PC-3 (cell line): Measurements from ENCODE around the gene RIC8B. TPM values are rescaled to one million over a fixed set of nuclear protein-coding genes. Genes with fewer than 3 reads are reported as not detected.

Experiments used
- ATAC-seq: fragments of 200-7000 bp; cut with Tn5 transposase; 2 replicates; pipeline ENCODE4 v1.9.1; 2020; ENCODE audit warnings: mild to moderate bottlenecking, moderate library complexity
- BruUV-seq: library from RNA; stranded (reverse); fragments of 400-500 nt; replicated peaks from 2 replicates; lab custom pipeline; 2021; lab: Mats Ljungman, UMichigan
- CTCF ChIA-PET: fragments of 300-600 bp; sonication (Branson Sonifier 250); formaldehyde crosslinking; loops from one replicate; lab custom pipeline; 2022; ENCODE audit warnings: antibody characterized with exemption; lab: Charles Lee
- POLR2A ChIA-PET: fragments of 300-600 bp; sonication (Branson Sonifier 250); formaldehyde crosslinking; loops from one replicate; lab custom pipeline; 2022; ENCODE audit warnings: antibody characterized with exemption; ENCODE audit not compliant: unreplicated experiment; lab: Charles Lee
- DNase-seq: peaks from one replicate; pipeline ENCODE4 v3.0.0-alpha.2; 2015
- H2AFZ ChIP-seq: fragments of 300-600 bp; sonication (generic); 2 replicates; pipeline ENCODE4 v1.6.0; 2016; ENCODE audit warnings: antibody characterized with exemption, low read length
- H3F3A ChIP-seq: fragments of 300-600 bp; sonication (generic); one replicate; pipeline ENCODE4 v1.6.0; 2017; ENCODE audit warnings: antibody characterized with exemption, low read length, control low read depth, mild to moderate bottlenecking; ENCODE audit not compliant: unreplicated experiment
- H3K27ac ChIP-seq: fragments of 300-600 bp; sonication (generic); 2 replicates; pipeline ENCODE4 v1.5.1; 2016; ENCODE audit warnings: mild to moderate bottlenecking, low read length
- H3K27me3 ChIP-seq: fragments of 300-600 bp; sonication (generic); 2 replicates; pipeline ENCODE4 v1.6.1; 2016; ENCODE audit warnings: low read length, mixed read lengths
- H3K36me3 ChIP-seq: fragments of 300-600 bp; sonication (generic); 2 replicates; pipeline ENCODE4 v1.6.1; 2016; ENCODE audit warnings: low read depth, mixed run types, low read length, mixed read lengths
- H3K4me1 ChIP-seq: fragments of 300-600 bp; sonication (generic); 2 replicates; pipeline ENCODE4 v1.5.1; 2016; ENCODE audit warnings: low read length; ENCODE audit not compliant: insufficient read depth
- H3K4me2 ChIP-seq: fragments of 300-600 bp; sonication (generic); 2 replicates; pipeline ENCODE4 v1.6.0; 2016; ENCODE audit warnings: low read length
- H3K4me3 ChIP-seq: fragments of 300-600 bp; sonication (generic); 2 replicates; pipeline ENCODE4 v1.5.1; 2016; ENCODE audit warnings: mild to moderate bottlenecking, low read length, mixed read lengths
- H3K79me2 ChIP-seq: fragments of 300-600 bp; sonication (generic); 2 replicates; pipeline ENCODE4 v1.6.1; 2017; ENCODE audit warnings: low read length, mixed read lengths
- H3K9ac ChIP-seq: fragments of 300-600 bp; sonication (generic); 2 replicates; pipeline ENCODE4 v1.6.0; 2016; ENCODE audit warnings: mild to moderate bottlenecking, low read length
- H3K9me2 ChIP-seq: fragments of 300-600 bp; sonication (generic); replicated peaks from 2 replicates; pipeline ENCODE4 v1.6.1; 2016; ENCODE audit warnings: mixed run types, low read length, mixed read lengths
- H3K9me3 ChIP-seq: fragments of 300-600 bp; sonication (generic); 2 replicates; pipeline ENCODE4 v1.6.1; 2016; ENCODE audit warnings: low read length, mixed read lengths
- H4K20me1 ChIP-seq: fragments of 300-600 bp; sonication (generic); 2 replicates; pipeline ENCODE4 v1.6.1; 2016; ENCODE audit warnings: low read length, mixed read lengths
- CTCF ChIP-seq: fragments of 300-600 bp; sonication (generic); conservative IDR thresholded peaks from 2 replicates; pipeline ENCODE4 v1.5.1; 2017; ENCODE audit warnings: antibody characterized with exemption, low read depth, mild to moderate bottlenecking, low read length
- EZH2 ChIP-seq: fragments of 300-600 bp; sonication (generic); IDR thresholded peaks from one replicate; pipeline ENCODE4 v1.6.1; 2017; ENCODE audit warnings: antibody characterized with exemption, mild to moderate bottlenecking, low read length; ENCODE audit not compliant: unreplicated experiment
- EZH2phosphoT487 ChIP-seq: fragments of 300-600 bp; sonication (generic); IDR thresholded peaks from 2 replicates; pipeline ENCODE4 v1.6.1; 2018; ENCODE audit warnings: mild to moderate bottlenecking, antibody characterized with exemption, low read length, borderline replicate concordance
- intact Hi-C: fragments of 100-400 bp; cut with micrococcal nuclease; formaldehyde crosslinking; loops from 2 replicates; pipeline ENCODE4 v1.9.0; 2023
- total RNA-seq: library from RNA; depleted of rRNA; stranded (reverse); fragments of >200 nt; gene quantifications from 2 replicates; pipeline ENCODE4 v1.2.3, GENCODE V29; 2014

RIC8B gene
- total RNA-seq, 1 experiment from 2014 or later, result 8.6 TPM

GRCh38 chr12:106729611-106730010 lies 44.9 kb upstream of the RIC8B start:
- no peak overlapping the region for H3K9ac ChIP-seq
- no peak overlapping the region for H3K4me2 ChIP-seq
- no peaks in the 10 kb centered on the region for H3K4me1 ChIP-seq
- no peak for TF ChIP-seq CTCF
- TF ChIP-seq EZH2phosphoT487, result no peak
- TF ChIP-seq EZH2, result no peak
- no TSS peak for BruUV-seq
- H3K27me3 ChIP-seq, result peaks cover 13% of the 10 kb centered on the region
- no peaks in the 10 kb centered on the region for H3K9me3 ChIP-seq
- intact Hi-C loops, result no loop called here
- H2AFZ ChIP-seq, result no peak overlapping the region
- ATAC-seq (no peak), DNase-seq (no peak)
- H3K79me2 ChIP-seq, result no peaks in the 10 kb centered on the region
- no peaks in the 10 kb centered on the region for H4K20me1 ChIP-seq
- no peaks in the 10 kb centered on the region for H3K36me3 ChIP-seq
- CTCF ChIA-PET, result no interaction called here
- H3K9me2 ChIP-seq, result no peaks in the 10 kb centered on the region
- no peak overlapping the region for H3K27ac ChIP-seq
- H3F3A ChIP-seq, result no peaks in the 10 kb centered on the region
- no peak overlapping the region for H3K4me3 ChIP-seq
- POLR2A ChIA-PET, result no interaction called here

- Histone ChIP-seq H3K36me3 (no peaks in the 10 kb centered on the region), H3K4me1 (no peaks in the 10 kb centered on the region), H3K27ac (no peak overlapping the region), H3K9ac (no peak overlapping the region), H3K9me3 (no peaks in the 10 kb centered on the region), H4K20me1 (no peaks in the 10 kb centered on the region), H3K79me2 (no peaks in the 10 kb centered on the region), H3K9me2 (no peaks in the 10 kb centered on the region), H2AFZ (no peak overlapping the region), H3F3A (no peaks in the 10 kb centered on the region), H3K27me3 (peaks cover 28% of the 10 kb centered on the region), H3K4me3 (no peak overlapping the region), H3K4me2 (no peak overlapping the region)
- no peak for TF ChIP-seq CTCF
- no TSS peak for BruUV-seq
- no peak for DNase-seq
- POLR2A ChIA-PET, result no interaction called here
- CTCF ChIA-PET, result no interaction called here
- no peak for ATAC-seq
- intact Hi-C loops, result no loop called here
These were observed 41.6 kb upstream of the RIC8B start for GRCh38 chr12:106732890-106733289.

GRCh38 chr12:106733660-106734059 lies 40.8 kb upstream of the RIC8B start:
- Histone ChIP-seq H3K9me3 (no peaks in the 10 kb centered on the region), H3K79me2 (no peaks in the 10 kb centered on the region), H2AFZ (no peak overlapping the region), H3K36me3 (no peaks in the 10 kb centered on the region), H3K4me3 (no peak overlapping the region), H3K27ac (no peak overlapping the region), H3K9ac (no peak overlapping the region), H3K4me2 (no peak overlapping the region), H3F3A (no peaks in the 10 kb centered on the region), H3K4me1 (no peaks in the 10 kb centered on the region), H3K9me2 (no peaks in the 10 kb centered on the region), H3K27me3 (peaks cover 24% of the 10 kb centered on the region; the same call in 1 of the 2 replicates), H4K20me1 (no peaks in the 10 kb centered on the region)
- ChIA-PET CTCF (no interaction called here), POLR2A (no interaction called here)
- no peak for ATAC-seq
- intact Hi-C loops, result no loop called here
- TF ChIP-seq EZH2 (no peak), CTCF (no peak), EZH2phosphoT487 (no peak)
- no peak for DNase-seq
- BruUV-seq, result no TSS peak
